Astrocyte (in vitro differentiated cells and primary cell): Measurements from ENCODE around the gene WDPCP.

Source experiments
- CTCF ChIP-seq: IDR thresholded peaks from 2 replicates; pipeline ENCODE4 v1.5.1; 2011; ENCODE audit warnings: low read depth, mild to moderate bottlenecking, inconsistent platforms, low read length, moderate library complexity; ENCODE audit not compliant: insufficient read depth
- EZH2 ChIP-seq: IDR thresholded peaks from 2 replicates; pipeline ENCODE4 v1.6.1; 2012; ENCODE audit warnings: mild to moderate bottlenecking, low read length, inconsistent platforms; ENCODE audit not compliant: insufficient read depth

DNA sequence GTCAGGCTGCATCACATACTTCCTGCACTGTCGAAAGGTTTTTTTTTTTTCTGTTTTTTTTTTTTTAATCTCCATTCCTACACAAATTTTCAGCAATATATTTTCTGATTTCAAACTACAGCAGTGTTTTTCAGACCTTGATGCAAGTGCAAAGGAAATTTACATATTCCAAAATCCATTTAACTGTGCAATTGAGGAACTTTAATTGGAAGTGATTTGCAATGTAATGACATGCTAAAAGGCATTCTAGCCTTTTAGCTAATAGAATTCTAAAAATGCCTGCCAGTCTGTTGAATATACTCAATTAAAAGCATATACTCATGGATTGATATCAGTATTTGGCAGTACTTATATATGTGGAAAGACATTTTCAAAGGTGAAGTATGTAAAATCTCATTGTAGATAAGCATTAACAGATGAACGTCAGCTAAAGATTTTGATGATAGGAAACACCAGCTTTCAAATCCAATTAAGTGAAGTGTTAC lies 327.1 kb downstream of the WDPCP start:
- TF ChIP-seq CTCF: no peak
- TF ChIP-seq EZH2: no peak
